ENCODE measurements around the gene FMN2. TPM values are rescaled to one million over a fixed set of nuclear protein-coding genes. Genes with fewer than 3 reads are reported as not detected.

The FMN2 gene
- total RNA-seq, 4 donors from 2014 or later: 0.46 to 1.4 (median 0.49) TPM; not detected in 1

DNA sequence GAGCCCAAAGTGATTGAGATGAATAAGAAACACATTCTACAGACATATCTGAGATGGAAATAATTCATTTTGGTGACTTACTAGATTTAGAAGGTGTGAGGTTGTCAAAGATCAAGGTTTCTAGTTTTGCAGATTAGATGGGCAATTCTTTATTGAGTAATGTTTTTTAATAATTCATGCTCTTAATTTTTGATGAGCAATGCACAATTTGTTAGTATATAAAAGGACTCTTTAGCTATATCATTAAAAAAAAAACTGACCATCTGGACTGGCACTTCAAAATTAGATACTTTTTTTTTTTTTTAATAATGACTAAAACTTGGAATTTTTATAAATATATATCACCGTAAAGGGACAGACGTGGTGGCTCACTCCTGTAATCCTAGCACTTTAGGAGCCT lies 63.9 kb downstream of the FMN2 start:
- WGBS, 2 donors: 82 to 85% methylated on average over 2 of the region's 2 CpGs
- TF ChIP-seq, protein P1, sequence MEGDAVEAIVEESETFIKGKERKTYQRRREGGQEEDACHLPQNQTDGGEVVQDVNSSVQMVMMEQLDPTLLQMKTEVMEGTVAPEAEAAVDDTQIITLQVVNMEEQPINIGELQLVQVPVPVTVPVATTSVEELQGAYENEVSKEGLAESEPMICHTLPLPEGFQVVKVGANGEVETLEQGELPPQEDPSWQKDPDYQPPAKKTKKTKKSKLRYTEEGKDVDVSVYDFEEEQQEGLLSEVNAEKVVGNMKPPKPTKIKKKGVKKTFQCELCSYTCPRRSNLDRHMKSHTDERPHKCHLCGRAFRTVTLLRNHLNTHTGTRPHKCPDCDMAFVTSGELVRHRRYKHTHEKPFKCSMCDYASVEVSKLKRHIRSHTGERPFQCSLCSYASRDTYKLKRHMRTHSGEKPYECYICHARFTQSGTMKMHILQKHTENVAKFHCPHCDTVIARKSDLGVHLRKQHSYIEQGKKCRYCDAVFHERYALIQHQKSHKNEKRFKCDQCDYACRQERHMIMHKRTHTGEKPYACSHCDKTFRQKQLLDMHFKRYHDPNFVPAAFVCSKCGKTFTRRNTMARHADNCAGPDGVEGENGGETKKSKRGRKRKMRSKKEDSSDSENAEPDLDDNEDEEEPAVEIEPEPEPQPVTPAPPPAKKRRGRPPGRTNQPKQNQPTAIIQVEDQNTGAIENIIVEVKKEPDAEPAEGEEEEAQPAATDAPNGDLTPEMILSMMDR (IDR thresholded peaks at IDR 0.05): no peak
- no peak for TF ChIP-seq POLR2A (IDR thresholded peaks at IDR 0.05)
- intact Hi-C loops (cut with DNase I; ENCODE audit: low total_unique reads): no loop called here
- no peak for DNase-seq (ENCODE audit: low spot score in 2 of 2)
- no peak overlapping the region for H3K4me3 ChIP-seq (ENCODE audit: low read depth, poor library complexity, severe bottlenecking)

DNA sequence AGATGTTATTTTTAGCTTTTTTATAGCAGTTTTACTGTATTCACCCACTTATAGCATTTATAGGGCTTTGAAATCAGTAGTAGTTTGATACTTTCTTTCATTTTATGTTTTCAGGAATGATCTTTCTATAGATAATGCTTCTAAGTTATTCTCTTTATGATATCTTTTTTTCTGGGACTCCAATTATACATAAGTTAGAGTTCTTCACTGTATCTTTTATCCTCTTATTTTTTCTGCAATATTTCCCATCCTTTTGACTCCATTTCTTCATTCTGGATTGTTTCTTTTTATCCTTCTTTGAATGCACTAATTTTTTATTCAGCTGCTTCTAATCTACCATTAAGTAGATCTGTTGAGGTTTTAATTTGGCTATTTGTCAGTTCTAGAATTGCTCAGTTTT lies 73.1 kb downstream of the FMN2 start:
- no peak overlapping the region for H3K4me3 ChIP-seq (ENCODE audit: low read depth, poor library complexity, severe bottlenecking)
- intact Hi-C loops (cut with DNase I; ENCODE audit: low total_unique reads): no loop called here
- DNase-seq (ENCODE audit: low spot score in 2 of 2): no peak
- TF ChIP-seq POLR2A (IDR thresholded peaks at IDR 0.05): no peak
- TF ChIP-seq, protein P1 (IDR thresholded peaks at IDR 0.05): no peak

DNA sequence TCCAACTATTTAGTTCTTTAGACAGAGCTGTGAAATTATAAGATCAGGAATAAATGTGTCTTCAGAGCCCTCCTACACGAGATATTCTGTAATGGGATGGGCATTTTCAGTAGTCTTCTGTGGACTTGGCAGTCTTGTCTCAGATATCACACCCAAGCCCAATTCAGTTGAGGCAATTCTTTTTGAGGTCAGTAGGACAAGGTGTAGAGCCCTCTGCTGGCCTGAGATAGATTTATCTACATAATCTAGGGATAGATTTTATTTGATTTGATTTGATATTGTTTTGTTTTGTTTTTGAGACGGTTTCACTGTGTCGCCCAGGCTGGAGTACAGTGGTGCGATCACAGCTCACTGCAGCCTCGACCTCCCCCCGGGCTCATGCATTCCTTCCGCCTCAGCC lies 77.5 kb downstream of the FMN2 start:
- intact Hi-C loops (cut with DNase I; ENCODE audit: low total_unique reads): no loop called here
- DNase-seq (ENCODE audit: low spot score in 2 of 2): no peak
- WGBS, 2 donors: 79 to 82% methylated on average over 7 of the region's 7 CpGs
- TF ChIP-seq, protein P1 (IDR thresholded peaks at IDR 0.05): no peak
- no peak for TF ChIP-seq POLR2A (IDR thresholded peaks at IDR 0.05)
- H3K4me3 ChIP-seq (ENCODE audit: low read depth, poor library complexity, severe bottlenecking): no peak overlapping the region

DNA sequence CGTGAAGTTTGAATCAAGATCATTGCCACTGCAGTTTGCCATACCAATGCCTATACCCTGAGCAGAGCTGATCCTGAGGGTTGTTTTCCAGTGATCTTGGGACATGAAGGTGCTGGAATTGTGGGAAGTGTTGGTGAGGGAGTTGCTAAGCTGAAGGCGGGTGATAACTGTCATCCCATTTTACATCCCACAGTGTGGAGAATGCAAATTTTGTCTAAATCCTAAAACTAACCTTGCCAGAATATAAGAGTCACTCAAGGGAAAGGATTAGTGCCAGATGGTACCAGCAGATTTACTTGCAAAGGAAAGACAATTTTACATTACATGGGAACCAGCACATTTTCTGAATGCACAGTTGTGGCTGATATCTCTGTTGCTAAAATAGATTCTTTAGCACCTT lies 78.6 kb downstream of the FMN2 start:
- DNase-seq (ENCODE audit: low spot score in 2 of 2): no peak
- 83 to 93% methylated on average over 2 of the region's 2 CpGs for WGBS, 2 donors
- TF ChIP-seq, protein P1 (IDR thresholded peaks at IDR 0.05): no peak
- TF ChIP-seq POLR2A (IDR thresholded peaks at IDR 0.05): no peak
- H3K4me3 ChIP-seq (ENCODE audit: low read depth, poor library complexity, severe bottlenecking): no peak overlapping the region
- intact Hi-C loops (cut with DNase I; ENCODE audit: low total_unique reads): no loop called here

DNA sequence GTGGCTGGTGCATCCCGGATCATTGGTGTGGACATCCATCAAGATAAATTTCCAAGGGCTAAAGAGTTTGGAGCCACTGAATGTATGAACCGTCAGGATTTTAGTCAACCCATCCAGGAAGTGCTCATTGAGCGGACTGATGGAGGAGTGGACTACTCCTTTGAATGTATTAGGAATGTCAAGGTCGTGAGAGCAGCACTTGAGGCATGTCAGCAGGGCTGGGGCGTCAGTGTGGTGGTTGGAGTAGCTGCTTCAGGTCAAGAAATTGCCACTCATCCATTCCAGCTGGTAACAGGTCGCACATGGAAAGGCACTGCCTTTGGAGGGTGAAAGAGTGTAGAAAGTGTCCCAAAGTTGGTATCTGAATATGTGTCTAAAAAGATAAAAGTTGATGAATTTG lies 79.1 kb downstream of the FMN2 start:
- no peak overlapping the region for H3K4me3 ChIP-seq (ENCODE audit: low read depth, poor library complexity, severe bottlenecking)
- intact Hi-C loops (cut with DNase I; ENCODE audit: low total_unique reads): no loop called here
- 77 to 83% methylated on average over 6 of the region's 6 CpGs for WGBS, 2 donors
- no peak for DNase-seq (ENCODE audit: low spot score in 2 of 2)
- TF ChIP-seq POLR2A (IDR thresholded peaks at IDR 0.05): no peak
- TF ChIP-seq, protein P1 (IDR thresholded peaks at IDR 0.05): no peak

DNA sequence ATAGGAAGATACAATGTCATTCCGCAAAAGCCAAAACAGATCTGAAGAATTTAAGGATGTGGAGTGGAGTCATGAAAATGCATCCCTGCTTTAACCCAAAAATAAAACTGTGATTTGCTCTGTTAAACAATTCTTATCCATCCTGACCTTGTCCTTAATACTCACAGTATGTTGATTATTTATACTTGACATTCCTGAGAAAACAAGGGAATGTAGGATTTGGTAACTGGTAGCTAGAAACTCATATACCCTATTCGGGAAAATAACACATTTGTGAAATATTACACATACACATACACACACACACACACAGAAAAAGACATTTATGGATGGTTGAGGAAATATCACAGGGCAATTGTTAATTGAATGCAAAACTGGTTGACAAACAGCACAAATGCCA lies 80.2 kb downstream of the FMN2 start:
- WGBS, 2 donors: 88 to 91% methylated on average over 2 of the region's 2 CpGs
- DNase-seq (ENCODE audit: low spot score in 2 of 2): no peak
- no peak for TF ChIP-seq POLR2A (IDR thresholded peaks at IDR 0.05)
- TF ChIP-seq, protein P1 (IDR thresholded peaks at IDR 0.05): no peak
- intact Hi-C loops (cut with DNase I; ENCODE audit: low total_unique reads): no loop called here
- no peak overlapping the region for H3K4me3 ChIP-seq (ENCODE audit: low read depth, poor library complexity, severe bottlenecking)

Data from lower leg skin (tissue), 4 donors.